Fibroblast of mammary gland (primary cell): ENCODE results near the gene SMARCC1.

Source experiments
- DNase-seq: peaks from one replicate; pipeline ENCODE4 v3.0.0-alpha.2; 2010; ENCODE audit warnings: low read depth
- H3K4me3 ChIP-seq: 2 replicates; pipeline ENCODE4 v1.5.1; 2011; ENCODE audit warnings: low read depth, mild to moderate bottlenecking, low read length, moderate library complexity; ENCODE audit not compliant: control insufficient read depth
- TF ChIP-seq, protein P1 (sequence below): conservative IDR thresholded peaks from 2 replicates; pipeline ENCODE4 v1.5.1; 2011; ENCODE audit warnings: low read depth, low read length, inconsistent platforms; ENCODE audit not compliant: control insufficient read depth, insufficient read depth

Gene SMARCC1

DNA sequence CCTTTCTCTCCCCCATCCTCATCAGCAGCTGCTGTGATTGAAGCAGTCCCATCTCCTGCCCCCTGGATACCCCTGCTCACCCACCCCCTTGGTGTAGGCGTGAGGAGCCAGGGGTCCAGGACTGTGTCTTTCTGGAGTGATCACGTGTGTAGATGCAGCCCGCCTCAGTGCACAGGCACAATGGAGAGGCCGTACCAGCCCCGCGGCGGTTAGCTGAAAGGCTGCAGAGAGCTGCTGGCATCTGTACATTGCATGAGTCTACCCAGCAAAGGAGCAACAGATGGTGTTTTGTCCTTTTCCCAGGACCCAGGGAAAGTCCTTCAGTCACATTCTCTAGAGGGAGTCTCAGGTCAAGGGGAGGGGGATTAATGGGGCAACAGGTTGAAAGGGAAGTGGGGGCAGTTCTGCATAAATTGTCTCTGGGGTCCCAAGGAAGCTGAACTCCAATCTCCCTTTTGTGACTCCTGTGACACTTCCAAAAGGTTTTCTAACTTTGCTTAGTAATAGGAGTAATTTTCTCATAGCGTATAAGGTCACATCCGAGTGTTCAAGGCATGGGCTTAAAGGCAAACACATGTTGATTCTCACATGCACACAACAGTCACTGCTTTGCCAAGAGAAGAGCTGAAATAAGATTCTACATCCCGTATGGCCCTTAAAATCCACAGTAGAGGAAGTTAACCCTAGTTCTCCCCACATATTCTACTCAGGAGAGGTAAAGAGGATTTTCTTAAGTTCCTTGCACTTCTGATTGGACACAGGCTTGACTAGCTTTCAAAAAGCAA lies 210.1 kb downstream of the SMARCC1 start:
- no peak overlapping the region for H3K4me3 ChIP-seq
- TF ChIP-seq, protein P1, sequence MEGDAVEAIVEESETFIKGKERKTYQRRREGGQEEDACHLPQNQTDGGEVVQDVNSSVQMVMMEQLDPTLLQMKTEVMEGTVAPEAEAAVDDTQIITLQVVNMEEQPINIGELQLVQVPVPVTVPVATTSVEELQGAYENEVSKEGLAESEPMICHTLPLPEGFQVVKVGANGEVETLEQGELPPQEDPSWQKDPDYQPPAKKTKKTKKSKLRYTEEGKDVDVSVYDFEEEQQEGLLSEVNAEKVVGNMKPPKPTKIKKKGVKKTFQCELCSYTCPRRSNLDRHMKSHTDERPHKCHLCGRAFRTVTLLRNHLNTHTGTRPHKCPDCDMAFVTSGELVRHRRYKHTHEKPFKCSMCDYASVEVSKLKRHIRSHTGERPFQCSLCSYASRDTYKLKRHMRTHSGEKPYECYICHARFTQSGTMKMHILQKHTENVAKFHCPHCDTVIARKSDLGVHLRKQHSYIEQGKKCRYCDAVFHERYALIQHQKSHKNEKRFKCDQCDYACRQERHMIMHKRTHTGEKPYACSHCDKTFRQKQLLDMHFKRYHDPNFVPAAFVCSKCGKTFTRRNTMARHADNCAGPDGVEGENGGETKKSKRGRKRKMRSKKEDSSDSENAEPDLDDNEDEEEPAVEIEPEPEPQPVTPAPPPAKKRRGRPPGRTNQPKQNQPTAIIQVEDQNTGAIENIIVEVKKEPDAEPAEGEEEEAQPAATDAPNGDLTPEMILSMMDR, result no peak
- no peak for DNase-seq

DNA sequence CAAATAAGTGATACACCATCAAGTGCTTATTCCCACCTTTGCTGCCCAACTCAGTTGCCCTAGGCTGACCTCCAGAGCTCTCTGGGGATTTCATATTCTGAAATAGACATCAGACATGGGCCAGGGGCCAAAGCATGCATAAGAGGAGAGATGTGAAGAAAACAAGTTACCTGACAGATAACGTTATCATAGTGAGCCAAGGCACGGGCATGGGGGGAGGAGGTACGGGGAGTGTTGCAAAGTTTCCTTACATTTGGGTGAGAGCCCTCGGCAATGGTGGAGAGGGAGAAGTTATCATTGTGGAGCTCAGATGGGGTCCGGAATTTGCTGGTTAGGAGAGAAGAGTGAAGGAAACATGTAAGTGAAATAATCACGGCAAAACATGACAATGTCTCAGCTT lies 212.8 kb downstream of the SMARCC1 start:
- TF ChIP-seq, protein P1, result no peak
- H3K4me3 ChIP-seq, result no peak overlapping the region
- no peak for DNase-seq

- TF ChIP-seq, protein P1, result no peak
- DNase-seq, result no peak
- H3K4me3 ChIP-seq, result no peak overlapping the region
Measured at GRCh38 chr3:47567149-47567548, 214.5 kb downstream of the SMARCC1 start.

DNA sequence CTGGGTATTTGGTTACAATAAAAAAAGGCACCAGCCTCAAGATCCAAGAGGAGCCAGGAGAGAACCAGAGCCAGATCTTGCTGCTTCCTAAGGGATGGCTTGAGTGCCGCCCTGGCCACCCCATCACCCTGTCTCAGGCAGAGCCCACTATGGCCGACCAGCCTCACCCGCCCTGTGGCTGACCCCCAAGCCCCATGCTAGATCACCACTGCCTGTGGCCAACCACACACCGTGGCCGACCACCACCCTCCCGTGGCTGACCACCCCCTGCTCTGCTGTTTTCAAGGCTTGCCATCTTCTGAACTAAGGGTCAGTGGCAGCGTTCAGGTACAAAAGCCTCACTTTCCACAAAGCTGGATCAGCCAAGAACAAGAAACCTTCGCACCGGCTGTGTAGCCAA lies 215.0 kb downstream of the SMARCC1 start:
- DNase-seq, result no peak
- TF ChIP-seq, protein P1, result no peak
- no peak overlapping the region for H3K4me3 ChIP-seq

DNA sequence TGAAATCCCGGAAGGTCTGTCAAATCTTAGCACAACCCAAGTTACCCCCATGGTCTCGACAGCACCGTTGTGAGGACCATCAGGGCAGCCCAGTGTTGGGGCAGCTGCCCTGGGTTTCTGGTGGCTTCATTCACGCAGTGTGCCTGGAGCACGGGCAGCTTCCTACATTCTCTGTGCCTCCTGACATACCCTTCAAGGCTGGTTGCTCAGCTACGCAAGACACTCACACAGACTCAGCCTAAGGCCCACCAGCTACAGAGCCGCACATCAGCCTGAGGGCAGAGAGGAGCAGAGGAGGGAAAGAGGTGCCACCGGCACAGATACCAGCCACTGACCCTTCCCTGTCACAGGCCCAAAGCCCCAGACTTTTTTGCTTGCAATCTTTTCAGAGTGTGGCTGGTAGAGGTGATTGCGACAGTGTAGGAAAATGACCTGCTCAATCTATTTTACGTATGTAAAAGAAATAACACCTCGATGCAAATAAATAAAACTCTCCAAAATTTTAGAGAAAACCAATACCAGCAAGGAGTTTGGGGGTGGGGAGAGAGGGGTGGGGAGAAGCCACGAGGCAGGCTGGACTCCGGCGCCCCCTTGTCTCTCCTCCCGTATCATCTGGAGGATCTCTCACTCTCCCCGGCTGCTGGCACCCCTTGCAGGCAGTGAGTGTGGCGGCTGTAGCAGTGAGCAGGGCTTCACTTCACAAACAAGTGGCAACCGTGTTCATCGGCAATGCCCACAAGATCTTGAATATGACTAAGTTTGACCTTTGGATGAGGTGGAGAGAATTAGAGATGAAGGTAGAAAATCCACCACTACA lies 215.8 kb downstream of the SMARCC1 start:
- TF ChIP-seq, protein P1, result no peak
- no peak for DNase-seq

DNA sequence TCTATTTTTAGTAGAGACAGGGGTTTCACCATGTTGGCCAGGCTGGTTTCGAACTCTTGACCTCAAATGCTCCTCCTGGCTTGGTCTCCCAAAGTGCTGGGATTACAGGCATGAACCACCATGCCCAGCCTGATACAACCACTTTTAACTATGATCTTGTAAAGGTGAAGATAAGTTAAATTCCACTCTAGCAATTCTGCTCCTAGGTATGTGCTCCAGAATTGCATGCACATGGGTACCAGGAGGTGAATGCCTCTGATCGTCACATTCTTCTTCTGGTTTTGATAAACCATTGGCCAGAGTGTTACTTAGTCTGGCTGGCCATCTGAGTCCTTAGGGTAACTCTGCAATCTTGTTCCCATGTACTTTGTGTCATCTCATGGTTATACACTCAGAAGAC lies 225.3 kb downstream of the SMARCC1 start:
- no peak overlapping the region for H3K4me3 ChIP-seq
- no peak for DNase-seq
- TF ChIP-seq, protein P1, result no peak

More for the DNA sequence above, 215.8 kb downstream of the SMARCC1 start:
- H3K4me3 ChIP-seq, result no peak overlapping the region
